Kidney (tissue), 14 donors: ENCODE results near the gene SCIN. TPM values are rescaled to one million over a fixed set of nuclear protein-coding genes. Genes with fewer than 3 reads are reported as not detected.
"Not testable (repeated sequence)": the region's sequence is repeated elsewhere in the genome, so short reads cannot be mapped to it uniquely, and the experiment has no call there.

Experiments
- DNase-seq, 5 donors: peaks; one replicate each; pipeline ENCODE4 v3.0.0-alpha.2; 2013 to 2020
- FAIRE-seq: peaks from 2 replicates; lab custom pipeline; 2012; peaks lifted over from hg19 to GRCh38; lab: Jason Lieb, UNC
- H3K27ac ChIP-seq, 2 donors: one replicate each; pipeline ENCODE4 v1.7.0; 2013; ENCODE audit warnings: low read depth in 2 of 2, low read length in 2 of 2, inconsistent platforms in 1 of 2
- H3K27me3 ChIP-seq: one replicate; pipeline ENCODE4 v1.7.1; 2013; ENCODE audit warnings: low read length, inconsistent platforms; ENCODE audit not compliant: control insufficient read depth, insufficient read depth
- H3K36me3 ChIP-seq, 3 donors: one replicate each; pipeline versions ENCODE4 v1.7.0 to v1.7.1; 2013; ENCODE audit warnings: low read length in 3 of 3, control low read depth in 1 of 3, inconsistent platforms in 1 of 3; ENCODE audit not compliant: insufficient read depth in 3 of 3, control insufficient read depth in 2 of 3
- H3K4me1 ChIP-seq, 3 donors: one replicate each; pipeline versions ENCODE4 v1.7.0 to v1.7.1; 2013; ENCODE audit warnings: low read length in 3 of 3, inconsistent platforms in 1 of 3, low read depth in 1 of 3; ENCODE audit not compliant: control insufficient read depth in 2 of 3, insufficient read depth in 2 of 3
- H3K4me3 ChIP-seq, 3 donors: one replicate each; pipeline versions ENCODE4 v1.7.0 to v1.8.1; 2013; ENCODE audit warnings: low read length in 3 of 3, control low read depth in 1 of 3, inconsistent platforms in 1 of 3
- H3K9ac ChIP-seq, 3 donors: one replicate each; pipeline versions ENCODE4 v1.7.0 to v1.7.1; 2013; ENCODE audit warnings: low read length in 3 of 3, control low read depth in 1 of 3, inconsistent platforms in 1 of 3
- H3K9me3 ChIP-seq, 3 donors: one replicate each; pipeline versions ENCODE4 v1.7.0 to v1.7.1; 2013; ENCODE audit warnings: low read length in 3 of 3, control low read depth in 1 of 3, inconsistent platforms in 1 of 3; ENCODE audit not compliant: control insufficient read depth in 2 of 3, insufficient read depth in 1 of 3
- intact Hi-C: fragments of 100-400 bp; cut with DNase I; formaldehyde crosslinking; loops from one replicate; pipeline ENCODE4 v1.11.1; 2022
- polyA plus RNA-seq: library from polyadenylated mRNA; stranded (reverse); fragments of 350-450 nt; fragmentation: Illumina TruSeq; extraction: RNeasy Lipid Tissue Mini Kit (QIAGEN cat#74804); gene quantifications from one replicate; pipeline ENCODE4 v1.2.3, GENCODE V29; 2014; ENCODE audit warnings: low read depth, low replicate concordance; ENCODE audit not compliant: insufficient read depth
- total RNA-seq: library from RNA; stranded (reverse); fragmentation: NEBNext Ultra II Directional; extraction: Animal tissue kit (Norgen Biotek cat#: 25700); gene quantifications from one replicate; pipeline ENCODE4 v1.2.1, GENCODE V29; 2021
- TF ChIP-seq, protein P1 (sequence below): IDR thresholded peaks from 3 replicates; pipeline ENCODE4 v1.5.1; 2012; ENCODE audit warnings: mild to moderate bottlenecking, moderate library complexity, borderline replicate concordance; ENCODE audit not compliant: insufficient read depth; ENCODE audit errors: extremely low read depth
- donor health status: control.
- donor health status: control.
- donor health status: control.
- donor health status: control.
- donor health status: control.
- donor health status: DM: yes; HTN: yes; CAD: no.
- donor health status: Normal renal cell carcinoma (clear cell type).

SCIN gene
- total and polyA plus RNA-seq, 2 donors from 2014 or later = 62.8 to 141 TPM

DNA sequence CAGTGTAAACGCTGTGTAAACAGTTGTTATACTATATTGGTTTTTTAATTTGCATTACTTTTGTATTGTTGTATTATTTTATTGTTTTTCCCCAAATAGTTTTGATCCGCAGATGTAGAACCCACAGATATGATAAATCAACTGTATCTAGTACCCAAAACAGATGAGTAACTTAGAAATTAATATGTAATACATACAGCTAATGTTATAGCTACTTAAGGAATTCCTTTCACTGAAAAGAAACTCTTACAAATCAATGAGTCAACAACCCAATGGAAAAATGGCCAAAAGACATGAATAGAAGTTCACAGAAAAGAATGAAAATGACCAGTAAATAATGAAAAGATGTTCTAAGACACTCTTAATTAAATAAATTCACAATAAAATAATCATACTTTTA lies 84.6 kb downstream of the SCIN start:
- no peaks in the 10 kb centered on the region for H3K36me3 ChIP-seq
- intact Hi-C loops = no loop called here
- no peak for DNase-seq
- H3K9me3 ChIP-seq = no peaks in the 10 kb centered on the region
- TF ChIP-seq, protein P1, sequence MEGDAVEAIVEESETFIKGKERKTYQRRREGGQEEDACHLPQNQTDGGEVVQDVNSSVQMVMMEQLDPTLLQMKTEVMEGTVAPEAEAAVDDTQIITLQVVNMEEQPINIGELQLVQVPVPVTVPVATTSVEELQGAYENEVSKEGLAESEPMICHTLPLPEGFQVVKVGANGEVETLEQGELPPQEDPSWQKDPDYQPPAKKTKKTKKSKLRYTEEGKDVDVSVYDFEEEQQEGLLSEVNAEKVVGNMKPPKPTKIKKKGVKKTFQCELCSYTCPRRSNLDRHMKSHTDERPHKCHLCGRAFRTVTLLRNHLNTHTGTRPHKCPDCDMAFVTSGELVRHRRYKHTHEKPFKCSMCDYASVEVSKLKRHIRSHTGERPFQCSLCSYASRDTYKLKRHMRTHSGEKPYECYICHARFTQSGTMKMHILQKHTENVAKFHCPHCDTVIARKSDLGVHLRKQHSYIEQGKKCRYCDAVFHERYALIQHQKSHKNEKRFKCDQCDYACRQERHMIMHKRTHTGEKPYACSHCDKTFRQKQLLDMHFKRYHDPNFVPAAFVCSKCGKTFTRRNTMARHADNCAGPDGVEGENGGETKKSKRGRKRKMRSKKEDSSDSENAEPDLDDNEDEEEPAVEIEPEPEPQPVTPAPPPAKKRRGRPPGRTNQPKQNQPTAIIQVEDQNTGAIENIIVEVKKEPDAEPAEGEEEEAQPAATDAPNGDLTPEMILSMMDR = no peak
- no peak overlapping the region for H3K9ac ChIP-seq
- no peak overlapping the region for H3K4me3 ChIP-seq
- no peaks in the 10 kb centered on the region for H3K4me1 ChIP-seq
- no peaks in the 10 kb centered on the region for H3K27me3 ChIP-seq
- no peak overlapping the region for H3K27ac ChIP-seq
- peak; percentile 44 for FAIRE-seq

DNA sequence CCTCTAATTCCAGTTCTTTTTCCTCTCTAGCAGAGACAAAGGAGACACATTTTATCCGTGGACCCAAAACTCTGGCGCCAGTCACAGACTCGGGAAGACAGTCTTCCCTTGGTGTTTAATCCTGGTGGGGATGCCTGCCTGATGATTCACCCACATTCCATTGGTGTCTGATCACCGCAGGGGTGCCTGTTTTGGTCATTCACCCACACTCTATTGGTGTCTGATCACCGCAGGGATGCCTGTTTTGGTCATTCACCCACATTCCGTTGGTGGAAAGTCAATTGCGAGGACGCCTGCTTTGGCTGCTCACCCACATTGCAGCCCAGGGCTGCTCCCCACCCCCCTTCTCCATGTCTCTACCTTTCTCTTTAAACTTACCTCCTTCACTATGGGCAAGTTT lies 89.9 kb downstream of the SCIN start:
- FAIRE-seq = not testable (repeated sequence)

DNA sequence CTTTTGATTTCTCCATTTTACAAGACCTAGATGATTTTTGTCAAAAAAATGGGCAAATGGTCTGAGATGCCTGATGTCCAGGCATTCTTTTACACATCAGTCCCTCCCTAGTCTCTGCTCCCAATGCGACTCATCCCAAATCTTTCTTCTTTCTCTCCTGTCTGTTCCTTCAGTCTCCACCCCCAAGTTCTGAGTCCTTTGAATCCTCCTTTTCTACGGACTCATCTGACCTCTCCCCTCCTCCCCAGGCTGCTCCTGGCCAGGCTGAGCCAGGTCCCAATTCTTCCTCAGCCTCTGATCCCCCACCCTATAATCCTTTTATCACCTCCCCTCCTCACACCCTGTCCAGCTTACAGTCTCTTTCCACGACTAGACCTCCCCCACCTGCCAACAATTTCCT lies 90.5 kb downstream of the SCIN start:
- H3K4me1 ChIP-seq, DNase-seq, intact Hi-C loops, H3K9ac ChIP-seq, FAIRE-seq, H3K9me3 ChIP-seq, H3K27me3 ChIP-seq, H3K4me3 ChIP-seq, H3K27ac ChIP-seq, H3K36me3 ChIP-seq: not testable (repeated sequence)

More for the DNA sequence above, 89.9 kb downstream of the SCIN start:
- H3K27me3 ChIP-seq, H3K27ac ChIP-seq, H3K4me3 ChIP-seq, H3K36me3 ChIP-seq, H3K9me3 ChIP-seq, H3K4me1 ChIP-seq, H3K9ac ChIP-seq, DNase-seq, intact Hi-C loops: not testable (repeated sequence)

DNA sequence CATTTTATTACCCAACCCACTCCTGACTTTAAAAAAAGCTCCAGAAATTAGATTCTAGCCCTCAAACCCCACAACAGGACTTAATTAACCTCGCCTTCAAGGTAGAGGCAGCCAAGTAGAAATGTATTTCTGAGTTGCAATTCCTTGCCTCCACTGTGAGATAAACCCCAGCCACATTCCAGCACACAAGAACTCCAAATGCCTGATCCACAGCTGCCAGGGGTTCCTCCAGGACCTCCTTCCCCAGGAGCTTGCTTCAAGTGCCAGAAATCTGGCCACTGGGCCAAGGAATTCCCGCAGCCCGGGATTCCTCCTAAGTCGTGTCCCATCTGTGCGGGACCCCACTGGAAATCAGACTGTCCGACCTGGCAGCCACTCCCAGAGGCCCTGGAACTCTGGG lies 91.1 kb downstream of the SCIN start:
- no peak overlapping the region for H3K9ac ChIP-seq
- H3K9me3 ChIP-seq = no peaks in the 10 kb centered on the region
- FAIRE-seq (no peak), DNase-seq (no peak)
- no peak overlapping the region for H3K4me3 ChIP-seq
- H3K27me3 ChIP-seq = no peaks in the 10 kb centered on the region
- no peak overlapping the region for H3K27ac ChIP-seq
- no peaks in the 10 kb centered on the region for H3K4me1 ChIP-seq
- no peaks in the 10 kb centered on the region for H3K36me3 ChIP-seq
- intact Hi-C loops = no loop called here
- TF ChIP-seq, protein P1 = no peak
